ENCODE measurements around the gene MRAS.
"Not testable (repeated sequence)": the region's sequence is repeated elsewhere in the genome, so short reads cannot be mapped to it uniquely, and the experiment has no call there.

Gene MRAS

DNA sequence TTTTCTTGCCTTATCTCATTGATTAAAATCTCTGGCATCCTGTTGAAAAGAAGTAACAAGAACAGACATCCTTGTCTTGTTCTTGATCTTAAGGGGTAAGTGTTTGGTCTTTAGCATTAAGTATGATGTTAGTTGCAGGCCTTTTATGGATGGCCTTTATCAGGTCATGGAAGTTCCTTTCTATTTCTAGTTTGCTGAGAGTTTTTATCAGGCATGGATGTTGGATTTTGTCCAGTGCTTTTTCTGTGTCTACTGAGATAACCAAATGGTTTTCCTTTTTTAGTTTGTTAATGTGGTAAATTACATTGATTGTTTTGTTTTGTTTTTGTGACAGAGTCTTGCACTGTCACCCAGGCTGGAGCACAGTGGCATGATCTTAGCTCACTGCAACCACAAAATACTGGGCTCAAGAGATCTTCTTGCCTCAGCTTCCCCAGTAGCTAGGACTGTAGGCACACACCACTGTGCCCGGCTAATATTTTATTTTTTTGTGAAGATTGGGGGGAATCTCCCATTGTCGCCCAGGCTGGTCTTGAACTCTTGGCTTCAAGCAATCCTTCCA is 26.3 kb downstream of the MRAS start:
- Histone ChIP-seq H3K36me3 (ENCODE audit: low read depth) (no peaks in the 10 kb centered on the region), H3K27me3 (ENCODE audit: insufficient read depth, poor library complexity, severe bottlenecking) (no peaks in the 10 kb centered on the region), H3K4me1 (ENCODE audit: insufficient read depth, poor library complexity, severe bottlenecking) (no peaks in the 10 kb centered on the region), H3K27ac (ENCODE audit: poor library complexity, severe bottlenecking) (no peak overlapping the region), H3K9me3 (ENCODE audit: severe bottlenecking) (no peaks in the 10 kb centered on the region), H3K4me3 (ENCODE audit: severe bottlenecking) (no peak overlapping the region)
- no peak for DNase-seq (ENCODE audit: low spot score)
- TF ChIP-seq CTCF (IDR thresholded peaks at IDR 0.05; ENCODE audit: poor library complexity, severe bottlenecking) = no peak
- no peak for ATAC-seq (ENCODE audit: low read depth)

DNA sequence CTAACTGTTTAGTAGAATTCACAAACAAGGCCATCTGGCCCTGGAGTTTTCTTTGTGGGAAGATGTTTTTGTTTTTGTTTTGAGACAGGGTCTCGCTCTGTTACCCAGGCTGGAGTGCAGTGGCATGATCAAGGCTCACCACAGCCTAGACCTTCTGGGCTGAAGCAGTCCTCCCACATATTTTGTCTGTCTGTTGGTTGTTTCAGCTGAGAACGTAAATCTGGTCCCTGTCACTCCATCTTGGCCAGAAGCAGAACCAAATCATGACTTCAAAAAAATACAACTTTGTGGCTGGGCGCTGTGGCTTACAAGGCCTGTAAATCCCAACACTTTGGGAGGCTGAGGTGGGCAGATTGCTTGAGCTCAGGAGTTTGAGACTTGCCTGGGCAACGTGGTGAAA is 27.1 kb downstream of the MRAS start:
- Histone ChIP-seq H3K4me3 (ENCODE audit: severe bottlenecking) (no peak overlapping the region), H3K4me1 (ENCODE audit: insufficient read depth, poor library complexity, severe bottlenecking) (no peaks in the 10 kb centered on the region), H3K27me3 (ENCODE audit: insufficient read depth, poor library complexity, severe bottlenecking) (no peaks in the 10 kb centered on the region), H3K36me3 (ENCODE audit: low read depth) (no peaks in the 10 kb centered on the region), H3K27ac (ENCODE audit: poor library complexity, severe bottlenecking) (no peak overlapping the region), H3K9me3 (ENCODE audit: severe bottlenecking) (no peaks in the 10 kb centered on the region)
- no peak for ATAC-seq (ENCODE audit: low read depth)
- DNase-seq (ENCODE audit: low spot score) = no peak
- TF ChIP-seq CTCF (IDR thresholded peaks at IDR 0.05; ENCODE audit: poor library complexity, severe bottlenecking) = no peak

DNA sequence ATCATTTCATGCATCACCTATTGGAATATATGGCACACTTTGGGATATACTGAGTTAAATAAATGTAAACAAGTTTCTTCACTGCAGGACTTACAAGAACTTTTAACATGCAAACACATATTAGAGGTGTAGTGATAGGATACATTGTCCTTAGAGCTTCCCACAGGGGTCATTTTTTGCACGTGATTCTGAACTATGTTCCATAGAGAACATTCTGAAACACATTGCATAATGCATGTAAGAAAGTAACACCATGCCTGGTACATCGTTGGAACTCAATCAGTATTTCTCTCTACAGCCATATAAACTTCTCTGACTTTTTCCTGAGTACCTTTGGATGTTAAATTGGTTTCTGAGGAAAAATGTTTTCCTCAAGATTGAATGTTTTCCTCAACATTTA is 28.3 kb downstream of the MRAS start:
- ATAC-seq (ENCODE audit: low read depth) = no peak
- no peak for DNase-seq (ENCODE audit: low spot score)
- no peaks in the 10 kb centered on the region for H3K9me3 ChIP-seq (ENCODE audit: severe bottlenecking)
- H3K27ac ChIP-seq (ENCODE audit: poor library complexity, severe bottlenecking) = no peak overlapping the region
- H3K27me3 ChIP-seq (ENCODE audit: insufficient read depth, poor library complexity, severe bottlenecking) = no peaks in the 10 kb centered on the region
- H3K4me1 ChIP-seq (ENCODE audit: insufficient read depth, poor library complexity, severe bottlenecking) = peaks cover 1% of the 10 kb centered on the region
- no peak overlapping the region for H3K4me3 ChIP-seq (ENCODE audit: severe bottlenecking)
- no peak for TF ChIP-seq CTCF (IDR thresholded peaks at IDR 0.05; ENCODE audit: poor library complexity, severe bottlenecking)
- no peaks in the 10 kb centered on the region for H3K36me3 ChIP-seq (ENCODE audit: low read depth)

- not testable (repeated sequence) for H3K4me1 ChIP-seq (ENCODE audit: insufficient read depth, poor library complexity, severe bottlenecking); H3K36me3 ChIP-seq (ENCODE audit: low read depth); H3K4me3 ChIP-seq (ENCODE audit: severe bottlenecking); H3K27me3 ChIP-seq (ENCODE audit: insufficient read depth, poor library complexity, severe bottlenecking); H3K27ac ChIP-seq (ENCODE audit: poor library complexity, severe bottlenecking); H3K9me3 ChIP-seq (ENCODE audit: severe bottlenecking); DNase-seq (ENCODE audit: low spot score); ATAC-seq (ENCODE audit: low read depth)
These were observed 28.8 kb downstream of the MRAS start for GRCh38 chr3:138377212-138377611.

GRCh38 chr3:138377804-138378203 is 29.4 kb downstream of the MRAS start:
- Histone ChIP-seq H3K4me3 (ENCODE audit: severe bottlenecking) (no peak overlapping the region), H3K27me3 (ENCODE audit: insufficient read depth, poor library complexity, severe bottlenecking) (no peaks in the 10 kb centered on the region), H3K27ac (ENCODE audit: poor library complexity, severe bottlenecking) (no peak overlapping the region), H3K36me3 (ENCODE audit: low read depth) (no peaks in the 10 kb centered on the region), H3K9me3 (ENCODE audit: severe bottlenecking) (no peaks in the 10 kb centered on the region), H3K4me1 (ENCODE audit: insufficient read depth, poor library complexity, severe bottlenecking) (peaks cover 11% of the 10 kb centered on the region)
- no peak for TF ChIP-seq CTCF (IDR thresholded peaks at IDR 0.05; ENCODE audit: poor library complexity, severe bottlenecking)
- ATAC-seq (ENCODE audit: low read depth) = no peak
- DNase-seq (ENCODE audit: low spot score) = no peak
